H1 (cell line): ENCODE measurements around the gene NCAPD3.

ENCODE experiments used
- EZH2 ChIP-seq: fragments of 200-600 bp; sonication (generic); IDR thresholded peaks from 2 replicates; pipeline ENCODE4 v1.7.1; 2012; ENCODE audit warnings: low read depth, mild to moderate bottlenecking, moderate library complexity, low read length, inconsistent platforms; ENCODE audit not compliant: severe bottlenecking
- RXRA ChIP-seq: IDR thresholded peaks from 2 replicates; pipeline ENCODE4 v1.6.1; 2011; ENCODE audit warnings: low read depth, mild to moderate bottlenecking, low read length, moderate library complexity; ENCODE audit not compliant: insufficient read depth

DNA sequence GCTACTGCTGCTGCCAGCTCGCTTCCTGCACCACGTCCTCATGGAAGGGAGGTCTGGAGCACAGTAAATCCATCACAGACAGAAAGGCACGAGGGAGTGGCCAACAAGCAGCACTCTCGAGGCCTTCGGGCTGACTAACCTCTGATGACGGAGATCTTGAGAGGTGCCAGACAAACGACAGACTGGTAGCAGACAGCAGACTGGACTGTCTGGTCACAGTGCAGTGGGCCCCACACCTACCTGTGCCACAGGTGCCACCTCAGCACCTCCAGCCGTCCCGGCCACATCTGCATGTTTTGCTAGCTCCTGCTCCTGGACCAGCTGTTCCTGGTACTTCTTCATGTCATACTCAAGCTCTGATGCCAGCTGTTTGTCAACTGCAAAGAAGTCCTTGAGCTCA lies 64.1 kb downstream of the NCAPD3 start:
- TF ChIP-seq EZH2 (no peak), RXRA (no peak)
